Sigmoid colon (tissue), 7 donors: ENCODE data around the gene SALL4. TPM values are rescaled to one million over a fixed set of nuclear protein-coding genes. Genes with fewer than 3 reads are reported as not detected.
"Not testable (repeated sequence)": the region's sequence is repeated elsewhere in the genome, so short reads cannot be mapped to it uniquely, and the experiment has no call there.

ENCODE experiments used
- DNase-seq: peaks from one replicate; pipeline ENCODE4 v3.0.0-alpha.2; 2019
- H3K27ac ChIP-seq, 4 donors: fragments of 200-600 bp; sonication (generic); one replicate each; pipeline ENCODE4 v1.5.1; 2016 to 2019; ENCODE audit warnings: mild to moderate bottlenecking in 1 of 4
- H3K27me3 ChIP-seq, 3 donors: fragments of 200-600 bp; sonication (generic); one replicate each; pipeline ENCODE4 v1.5.1; 2019; ENCODE audit warnings: mild to moderate bottlenecking in 1 of 3
- H3K36me3 ChIP-seq, 4 donors: fragments of 200-600 bp; sonication (generic); one replicate each; pipeline ENCODE4 v1.5.1; 2016 to 2019
- H3K4me1 ChIP-seq, 4 donors: fragments of 200-600 bp; sonication (generic); one replicate each; pipeline ENCODE4 v1.5.1; 2017 to 2019
- H3K4me3 ChIP-seq, 4 donors: fragments of 200-600 bp; sonication (generic); one replicate each; pipeline ENCODE4 v1.5.1; 2017 to 2019; ENCODE audit warnings: mild to moderate bottlenecking in 2 of 4, moderate library complexity in 1 of 4
- H3K9me3 ChIP-seq, 4 donors: fragments of 200-600 bp in 3 of 4; sonication (generic) in 3 of 4; one replicate each; pipeline versions ENCODE4 v1.5.1 to v1.6.1; 2013 to 2019
- EP300 ChIP-seq, 4 donors: sonication (generic); formaldehyde crosslinking; IDR thresholded peaks; one replicate each; pipeline ENCODE4 v1.6.1; 2017; ENCODE audit warnings: antibody characterized with exemption in 4 of 4
- POLR2A ChIP-seq, 2 donors: fragments of 450-650 bp; IDR thresholded peaks; one replicate each; pipeline ENCODE4 v1.6.1; 2016; ENCODE audit warnings: antibody characterized with exemption in 2 of 2, mild to moderate bottlenecking in 2 of 2, moderate library complexity in 2 of 2
- POLR2AphosphoS5 ChIP-seq, 4 donors: sonication (generic); formaldehyde crosslinking; IDR thresholded peaks; one replicate each; pipeline ENCODE4 v1.6.1; 2017; ENCODE audit warnings: antibody characterized with exemption in 4 of 4
- WGBS, 2 donors: extraction: QIAGEN DNeasy Blood & Tissue Kit; methylation state at CpG; one replicate each; pipeline ENCODE4 v1.1.7; 2013; 5-methylcytosine and 5-hydroxymethylcytosine counted together
- intact Hi-C: fragments of 100-400 bp; cut with DNase I; formaldehyde crosslinking; loops from one replicate; pipeline ENCODE4 v1.15.1; 2023
- polyA plus RNA-seq, 3 donors: library from polyadenylated mRNA; stranded (reverse); fragments of 200-250 nt; gene quantifications; one replicate each; pipeline ENCODE4 v1.2.3, GENCODE V29; 2013
- total RNA-seq, 4 donors: library from RNA; depleted of rRNA; stranded (reverse); fragments of >200 nt; gene quantifications; one replicate each; pipeline ENCODE4 v1.1.0, GENCODE V29; 2016
- TF ChIP-seq, protein P1 (sequence below), 4 experiments: fragments of 450-650 bp in 3 of 4; fragments of 200-600 bp in 1 of 4; IDR thresholded peaks; one replicate each; pipeline ENCODE4 v1.5.1; 2016 to 2019; ENCODE audit warnings: antibody characterized with exemption in 4 of 4, mild to moderate bottlenecking in 3 of 4, moderate library complexity in 2 of 4
- donor health status: healthy with polysubstance abuse.
- donor health status: Bipolar disorder and iron deficiency.
- donor health status: healthy.

The SALL4 gene
- total and polyA plus RNA-seq, 7 donors: 0.12 to 3.0 (median 0.60) TPM; not detected in 4

DNA sequence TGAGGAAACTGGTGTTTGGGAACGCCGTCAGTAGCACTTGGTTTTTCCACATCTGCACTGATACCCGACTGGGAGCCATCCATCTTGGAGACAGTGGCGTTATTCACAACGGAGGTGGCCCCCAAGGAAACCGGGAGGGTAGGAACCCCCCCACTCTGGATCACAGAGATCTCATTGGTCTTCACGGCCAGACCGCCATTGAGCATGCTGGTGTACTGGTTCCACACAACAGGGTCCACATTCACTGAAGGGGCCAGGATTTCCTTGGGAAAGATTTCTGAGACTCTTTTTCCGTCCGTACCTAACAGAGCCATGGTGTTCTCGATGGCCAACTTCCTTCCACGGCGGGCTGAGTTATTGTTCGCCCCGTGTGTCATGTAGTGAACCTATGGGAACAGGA lies 18.0 kb downstream of the SALL4 start:
- TF ChIP-seq POLR2A (IDR thresholded peaks at IDR 0.05) (no peak), POLR2AphosphoS5 (IDR thresholded peaks at IDR 0.05) (no peak), EP300 (IDR thresholded peaks at IDR 0.05) (no peak)
- TF ChIP-seq, protein P1, sequence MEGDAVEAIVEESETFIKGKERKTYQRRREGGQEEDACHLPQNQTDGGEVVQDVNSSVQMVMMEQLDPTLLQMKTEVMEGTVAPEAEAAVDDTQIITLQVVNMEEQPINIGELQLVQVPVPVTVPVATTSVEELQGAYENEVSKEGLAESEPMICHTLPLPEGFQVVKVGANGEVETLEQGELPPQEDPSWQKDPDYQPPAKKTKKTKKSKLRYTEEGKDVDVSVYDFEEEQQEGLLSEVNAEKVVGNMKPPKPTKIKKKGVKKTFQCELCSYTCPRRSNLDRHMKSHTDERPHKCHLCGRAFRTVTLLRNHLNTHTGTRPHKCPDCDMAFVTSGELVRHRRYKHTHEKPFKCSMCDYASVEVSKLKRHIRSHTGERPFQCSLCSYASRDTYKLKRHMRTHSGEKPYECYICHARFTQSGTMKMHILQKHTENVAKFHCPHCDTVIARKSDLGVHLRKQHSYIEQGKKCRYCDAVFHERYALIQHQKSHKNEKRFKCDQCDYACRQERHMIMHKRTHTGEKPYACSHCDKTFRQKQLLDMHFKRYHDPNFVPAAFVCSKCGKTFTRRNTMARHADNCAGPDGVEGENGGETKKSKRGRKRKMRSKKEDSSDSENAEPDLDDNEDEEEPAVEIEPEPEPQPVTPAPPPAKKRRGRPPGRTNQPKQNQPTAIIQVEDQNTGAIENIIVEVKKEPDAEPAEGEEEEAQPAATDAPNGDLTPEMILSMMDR (IDR thresholded peaks at IDR 0.05): no peak
- intact Hi-C loops: no loop called here
- no peaks in the 10 kb centered on the region for H3K27me3 ChIP-seq
- 89 to 95% methylated on average over 15 of the region's 15 CpGs for WGBS, 2 donors
- DNase-seq: no peak
- H3K36me3 ChIP-seq: no peaks in the 10 kb centered on the region
- H3K4me1 ChIP-seq: no peaks in the 10 kb centered on the region
- peaks cover 0 to 3% (median 0%) of the 10 kb centered on the region in 4 donors for H3K9me3 ChIP-seq
- H3K4me3 ChIP-seq: no peak overlapping the region
- no peak overlapping the region for H3K27ac ChIP-seq

DNA sequence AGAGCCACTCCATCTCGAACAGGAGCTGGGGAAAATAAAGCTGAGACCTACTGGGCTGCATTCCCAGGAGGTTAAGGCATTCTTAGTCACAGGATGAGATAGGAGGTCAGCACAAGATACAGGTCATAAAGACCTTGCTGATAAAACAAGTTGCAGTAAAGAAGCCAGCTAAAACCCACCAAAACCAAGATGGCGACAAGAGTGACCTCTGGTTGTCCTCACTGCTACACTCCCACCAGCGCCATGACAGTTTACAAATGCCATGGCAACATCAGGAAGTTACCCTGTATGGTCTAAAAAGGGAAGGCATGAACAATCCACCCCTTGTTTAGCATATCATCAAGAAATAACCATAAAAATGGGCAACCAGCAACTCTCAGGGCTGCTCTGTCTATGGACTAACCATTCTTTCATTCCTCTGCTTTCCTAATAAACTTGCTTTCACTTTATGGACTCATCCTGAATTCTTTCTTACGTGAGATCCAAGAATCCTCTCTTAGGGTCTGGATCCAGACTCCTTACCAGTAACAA lies 24.0 kb downstream of the SALL4 start:
- H3K9me3 ChIP-seq, DNase-seq, H3K27me3 ChIP-seq, H3K36me3 ChIP-seq, H3K27ac ChIP-seq, H3K4me1 ChIP-seq, intact Hi-C loops, H3K4me3 ChIP-seq: not testable (repeated sequence)
- 90 to 95% methylated on average over 4 of the region's 4 CpGs for WGBS, 2 donors

DNA sequence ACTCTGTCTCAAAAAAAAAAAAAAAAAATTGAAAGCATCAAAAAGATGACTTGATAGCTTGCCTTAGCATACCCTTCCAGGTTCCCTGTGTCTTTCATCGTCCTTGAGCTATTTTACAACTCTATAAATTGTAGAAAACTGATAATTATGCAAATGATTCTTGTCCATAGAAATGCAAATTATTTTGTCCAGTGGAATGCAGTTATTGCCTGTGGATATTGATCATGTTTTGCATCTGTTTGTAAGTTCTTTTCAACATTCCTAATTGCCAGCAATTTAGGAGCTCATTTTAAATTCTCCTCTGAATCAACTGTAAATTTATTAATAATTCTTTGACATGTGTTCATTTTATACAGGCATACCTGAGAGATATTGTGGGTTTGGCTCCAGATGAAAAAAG lies 27.1 kb downstream of the SALL4 start:
- no peaks in the 10 kb centered on the region for H3K27me3 ChIP-seq
- DNase-seq: no peak
- no peak overlapping the region for H3K27ac ChIP-seq
- H3K4me3 ChIP-seq: no peak overlapping the region
- peaks cover 0 to 3% (median 0%) of the 10 kb centered on the region in 4 donors for H3K9me3 ChIP-seq
- TF ChIP-seq EP300 (IDR thresholded peaks at IDR 0.05) (no peak), POLR2AphosphoS5 (IDR thresholded peaks at IDR 0.05) (no peak), POLR2A (IDR thresholded peaks at IDR 0.05) (no peak)
- TF ChIP-seq, protein P1 (IDR thresholded peaks at IDR 0.05): no peak
- intact Hi-C loops: no loop called here
- H3K4me1 ChIP-seq: no peaks in the 10 kb centered on the region
- 62 to 83% methylated on average over 1 of the region's 1 CpG for WGBS, 2 donors
- no peaks in the 10 kb centered on the region for H3K36me3 ChIP-seq

DNA sequence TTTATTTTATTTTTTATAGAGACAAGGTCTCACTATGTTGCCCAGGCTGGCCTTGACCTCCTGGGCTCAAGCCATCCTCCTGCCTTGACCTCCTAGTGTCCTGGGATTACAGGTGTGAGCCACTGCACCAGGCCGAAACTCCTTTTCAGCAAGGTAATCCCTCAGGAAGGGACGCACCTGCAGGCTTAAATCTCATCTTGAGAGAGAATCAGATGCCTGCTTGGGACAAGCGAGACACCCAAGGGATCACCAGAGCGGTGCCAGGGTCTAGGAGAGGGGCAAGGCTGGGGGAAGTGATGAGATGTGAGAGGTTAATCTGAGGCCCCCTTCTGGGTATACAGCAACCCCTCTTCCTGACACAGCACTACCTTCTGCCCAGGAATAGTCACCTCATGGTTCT lies 30.1 kb downstream of the SALL4 start:
- peaks cover 0 to 5% (median 2%) of the 10 kb centered on the region in 4 donors for H3K4me1 ChIP-seq
- H3K27me3 ChIP-seq: no peaks in the 10 kb centered on the region
- WGBS, 2 donors: 95% methylated on average over 4 of the region's 4 CpGs

DNA sequence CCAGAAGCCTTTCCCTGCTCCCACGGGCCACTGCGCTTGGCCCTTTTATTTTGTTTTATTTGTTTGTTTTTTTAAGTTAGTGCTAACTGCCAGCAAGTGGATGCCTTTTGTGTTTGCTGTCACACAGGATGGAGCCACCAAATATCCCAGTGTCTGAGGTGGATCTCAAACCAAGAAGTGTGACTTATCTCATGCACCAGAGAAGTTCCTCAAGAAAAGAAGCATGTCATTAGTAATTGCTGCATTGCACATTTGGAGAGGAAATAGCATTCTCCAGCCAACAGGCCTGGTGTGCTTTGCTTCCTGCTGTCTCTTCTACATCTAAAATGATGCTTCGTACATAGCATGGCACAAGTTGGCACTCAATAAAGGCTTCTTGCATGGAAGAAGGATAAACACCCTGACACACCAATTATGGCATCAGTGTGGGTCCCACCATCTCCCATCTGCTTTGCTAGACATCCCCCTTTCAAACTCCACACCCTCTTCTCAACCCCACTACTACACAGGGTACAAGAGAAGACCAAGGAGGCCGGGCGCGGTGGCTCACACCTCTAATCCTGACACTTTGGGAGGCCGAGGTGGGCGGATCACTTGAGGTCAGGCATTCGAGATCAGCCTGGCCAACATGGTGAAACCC lies 32.2 kb downstream of the SALL4 start:
- intact Hi-C loops: loop anchor here (10.0 kb wide), 1 partner anchor 135 kb away; no protein-coding TSS in a partner anchor

More for the DNA sequence above, 30.1 kb downstream of the SALL4 start:
- Histone ChIP-seq H3K4me3 (no peak overlapping the region), H3K9me3 (no peaks in the 10 kb centered on the region), H3K36me3 (no peaks in the 10 kb centered on the region), H3K27ac (no peak overlapping the region)
- intact Hi-C loops: no loop called here
- DNase-seq: no peak
- TF ChIP-seq, protein P1 (IDR thresholded peaks at IDR 0.05): no peak

More for the DNA sequence above, 32.2 kb downstream of the SALL4 start:
- no peak overlapping the region for H3K4me3 ChIP-seq
- 90 to 92% methylated on average over 9 of the region's 9 CpGs for WGBS, 2 donors
- no peak for DNase-seq
- no peaks in the 10 kb centered on the region for H3K9me3 ChIP-seq
- no peak overlapping the region for H3K27ac ChIP-seq
- H3K27me3 ChIP-seq: no peaks in the 10 kb centered on the region
- peaks cover 0 to 13% (median 9%) of the 10 kb centered on the region in 4 donors for H3K4me1 ChIP-seq
- no peaks in the 10 kb centered on the region for H3K36me3 ChIP-seq
- TF ChIP-seq EP300 (IDR thresholded peaks at IDR 0.05) (no peak), POLR2AphosphoS5 (IDR thresholded peaks at IDR 0.05) (no peak), POLR2A (IDR thresholded peaks at IDR 0.05) (no peak)
- TF ChIP-seq, protein P1 (IDR thresholded peaks at IDR 0.05): no peak
